Right forelimb (tissue), 1 donor: ENCODE results near the gene PFKL.
A peak's percentile ranks its signal among the peaks of the same experiment; 100 is the strongest.
"Not testable (repeated sequence)": the region's sequence is repeated elsewhere in the genome, so short reads cannot be mapped to it uniquely, and the experiment has no call there.

Experiments used
- DNase-seq: peaks from one replicate; pipeline ENCODE4 v3.0.0-alpha.2; 2018

PFKL gene

GRCh38 chr21:44329971-44330681, 30.3 kb downstream of the PFKL start:
- DNase-seq, result no peak

- DNase-seq, result no peak
Observed at GRCh38 chr21:44330698-44331097, 30.8 kb downstream of the PFKL start.

GRCh38 chr21:44331209-44331608, 31.4 kb downstream of the PFKL start:
- no peak for DNase-seq

GRCh38 chr21:44331650-44332307, 31.9 kb downstream of the PFKL start:
- DNase-seq, result no peak

GRCh38 chr21:44332383-44332782, 32.5 kb downstream of the PFKL start:
- no peak for DNase-seq

GRCh38 chr21:44332965-44333364, 33.1 kb downstream of the PFKL start:
- DNase-seq, result no peak

- DNase-seq, result no peak
Observed at GRCh38 chr21:44333509-44334328, 33.9 kb downstream of the PFKL start.

GRCh38 chr21:44334329-44335030, 34.6 kb downstream of the PFKL start:
- no peak for DNase-seq

GRCh38 chr21:44335266-44336059, 35.6 kb downstream of the PFKL start:
- DNase-seq, result no peak

- DNase-seq, result no peak
Observed at GRCh38 chr21:44337449-44337848, 37.6 kb downstream of the PFKL start.

GRCh38 chr21:44337941-44338895, 38.4 kb downstream of the PFKL start:
- DNase-seq, result peak; percentile 77

GRCh38 chr21:44338971-44339910, 39.4 kb downstream of the PFKL start, which contains the start of gene CFAP410:
Gene CFAP410 (minus strand): TSS chr21:44339390. CDS start chr21:44339194, 196 bp downstream.
- peak; percentile 96 for DNase-seq

GRCh38 chr21:44341726-44342458, 42.0 kb downstream of the PFKL start:
- not testable (repeated sequence) for DNase-seq

- not testable (repeated sequence) for DNase-seq
Observed at GRCh38 chr21:44342981-44343380, 43.1 kb downstream of the PFKL start.

- DNase-seq, result no peak
Observed at GRCh38 chr21:44344541-44345183, 44.8 kb downstream of the PFKL start.

GRCh38 chr21:44345495-44345894, 45.6 kb downstream of the PFKL start:
- no peak for DNase-seq

GRCh38 chr21:44347911-44348451, 48.1 kb downstream of the PFKL start:
- DNase-seq, result no peak

- no peak for DNase-seq
Observed at GRCh38 chr21:44348861-44349260, 49.0 kb downstream of the PFKL start.
